HFFc6 (cell line): ENCODE results near the gene SPHK1. TPM values are rescaled to one million over a fixed set of nuclear protein-coding genes. Genes with fewer than 3 reads are reported as not detected.

Source experiments
- DNase-seq: peaks from one replicate; pipeline ENCODE4 v3.0.0-alpha.2; 2018
- H3K27ac Mint-ChIP-seq: 2 replicates; pipeline ENCODE4 v1.8.0; 2020; ENCODE audit warnings: mild to moderate bottlenecking, mixed read lengths
- H3K27me3 Mint-ChIP-seq: 2 replicates; pipeline ENCODE4 v1.8.0; 2021; ENCODE audit warnings: mild to moderate bottlenecking, moderate library complexity, mixed read lengths; ENCODE audit not compliant: insufficient read depth
- H3K36me3 Mint-ChIP-seq: 2 replicates; pipeline ENCODE4 v1.8.0; 2021; ENCODE audit warnings: low read depth, mixed read lengths
- H3K4me1 Mint-ChIP-seq: 2 replicates; pipeline ENCODE4 v1.8.0; 2020; ENCODE audit warnings: low read depth, mixed read lengths
- H3K4me3 Mint-ChIP-seq: 2 replicates; pipeline ENCODE4 v1.8.0; 2020; ENCODE audit warnings: mild to moderate bottlenecking, moderate library complexity, mixed read lengths
- H3K9me3 Mint-ChIP-seq: 2 replicates; pipeline ENCODE4 v1.8.0; 2020; ENCODE audit warnings: mild to moderate bottlenecking, mixed read lengths
- CTCF ChIP-seq: fragments of 200-600 bp; sonication (generic); IDR thresholded peaks from 2 replicates; pipeline ENCODE4 v1.5.0; 2021; ENCODE audit warnings: antibody characterized with exemption, mild to moderate bottlenecking
- total RNA-seq, 6 experiments: library from RNA; stranded (reverse); fragmentation: NEBNext Ultra II Directional; extraction: Animal tissue kit (Norgen Biotek cat#: 25700); gene quantifications; 2 replicates in 1 of 6; 3 replicates in 5 of 6; pipeline ENCODE4 v1.2.3, GENCODE V29; 2021

SPHK1 gene
- total RNA-seq, 6 experiments from 2014 or later = 53.9 to 68.1 (median 55.7) TPM

- peak; percentile 76 for TF ChIP-seq CTCF
- H3K4me3 Mint-ChIP-seq = peak within 1 kb of the TSS; percentile 97
- DNase-seq = peak; percentile 76
- H3K4me1 Mint-ChIP-seq = peaks cover 25% of the 10 kb centered on the region
- no peaks in the 10 kb centered on the region for H3K36me3 Mint-ChIP-seq
- H3K9me3 Mint-ChIP-seq = no peaks in the 10 kb centered on the region
- peak within 1 kb of the TSS; percentile 100 for H3K27ac Mint-ChIP-seq
- no peaks in the 10 kb centered on the region; the same call in 1 of the 2 replicates for H3K27me3 Mint-ChIP-seq
These were observed 30.7 kb upstream of the SPHK1 start, which contains the start of gene PRPSAP1 for GRCh38 chr17:76353599-76354316. Gene PRPSAP1, minus strand, starts transcription at chr17:76353916. Its CDS starts 213 bp downstream, at chr17:76353703.

- Mint-ChIP-seq H3K9me3 (no peaks in the 10 kb centered on the region), H3K4me1 (peaks cover 25% of the 10 kb centered on the region), H3K27ac (peak overlapping the region; percentile 100), H3K27me3 (no peaks in the 10 kb centered on the region; the same call in 1 of the 2 replicates), H3K36me3 (no peaks in the 10 kb centered on the region), H3K4me3 (peak overlapping the region; percentile 97)
- TF ChIP-seq CTCF = no peak
- DNase-seq = no peak
These were observed 30.1 kb upstream of the SPHK1 start for GRCh38 chr17:76354317-76354729.

GRCh38 chr17:76354747-76355310 lies 29.6 kb upstream of the SPHK1 start:
- H3K27me3 Mint-ChIP-seq = no peaks in the 10 kb centered on the region; the same call in 1 of the 2 replicates
- peak overlapping the region; percentile 97 for H3K4me3 Mint-ChIP-seq
- no peak for DNase-seq
- peak overlapping the region; percentile 44 for H3K27ac Mint-ChIP-seq
- no peaks in the 10 kb centered on the region for H3K36me3 Mint-ChIP-seq
- no peak for TF ChIP-seq CTCF
- H3K9me3 Mint-ChIP-seq = no peaks in the 10 kb centered on the region
- H3K4me1 Mint-ChIP-seq = peaks cover 25% of the 10 kb centered on the region

- H3K4me3 Mint-ChIP-seq = no peak overlapping the region
- H3K27ac Mint-ChIP-seq = no peak overlapping the region
- H3K27me3 Mint-ChIP-seq = no peaks in the 10 kb centered on the region; the same call in 1 of the 2 replicates
- no peaks in the 10 kb centered on the region for H3K36me3 Mint-ChIP-seq
- H3K9me3 Mint-ChIP-seq = no peaks in the 10 kb centered on the region
- DNase-seq = no peak
- no peak for TF ChIP-seq CTCF
- H3K4me1 Mint-ChIP-seq = peaks cover 25% of the 10 kb centered on the region
These were observed 27.5 kb upstream of the SPHK1 start for GRCh38 chr17:76356803-76357456.

- Mint-ChIP-seq H3K27ac (no peak overlapping the region), H3K27me3 (no peaks in the 10 kb centered on the region; the same call in 1 of the 2 replicates), H3K4me1 (peaks cover 19% of the 10 kb centered on the region), H3K36me3 (no peaks in the 10 kb centered on the region), H3K9me3 (no peaks in the 10 kb centered on the region), H3K4me3 (no peak overlapping the region)
- no peak for TF ChIP-seq CTCF
- DNase-seq = no peak
These were observed 26.7 kb upstream of the SPHK1 start for GRCh38 chr17:76357597-76358158.
